Stimulated activated CD4-positive, alpha-beta T cell treated with anti-CD3 and anti-CD28 coated beads, TNF-alpha, amount 100 ng/mL, for 24 hours (primary cell): ENCODE measurements around the gene MCF2L2.
A peak's percentile ranks its signal among the peaks of the same experiment; 100 is the strongest.

Experiments used
- DNase-seq, 3 experiments: peaks; one replicate each; pipeline ENCODE4 v3.0.0-alpha.2; 2020; ENCODE audit warnings: low read depth in 3 of 3

MCF2L2 gene

DNA sequence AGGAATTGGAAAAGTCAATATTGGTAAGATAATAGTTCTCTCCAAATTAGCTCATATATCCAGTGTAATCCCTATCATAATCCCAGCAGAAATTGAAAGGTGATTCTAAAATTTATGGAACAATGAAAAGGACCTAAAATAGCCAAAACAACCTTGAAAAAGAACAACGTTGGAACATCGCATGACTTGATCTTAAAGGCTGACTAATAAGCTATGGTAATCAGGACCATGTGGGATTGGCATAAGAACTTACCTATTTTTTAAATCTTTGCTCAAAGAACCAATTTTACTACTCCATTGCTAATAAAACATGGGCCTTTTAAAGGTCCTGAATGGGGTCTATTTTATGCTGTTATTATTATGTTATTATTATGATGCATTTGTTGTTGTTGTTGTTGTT is 134.5 kb downstream of the MCF2L2 start:
- DNase-seq: no peak

DNA sequence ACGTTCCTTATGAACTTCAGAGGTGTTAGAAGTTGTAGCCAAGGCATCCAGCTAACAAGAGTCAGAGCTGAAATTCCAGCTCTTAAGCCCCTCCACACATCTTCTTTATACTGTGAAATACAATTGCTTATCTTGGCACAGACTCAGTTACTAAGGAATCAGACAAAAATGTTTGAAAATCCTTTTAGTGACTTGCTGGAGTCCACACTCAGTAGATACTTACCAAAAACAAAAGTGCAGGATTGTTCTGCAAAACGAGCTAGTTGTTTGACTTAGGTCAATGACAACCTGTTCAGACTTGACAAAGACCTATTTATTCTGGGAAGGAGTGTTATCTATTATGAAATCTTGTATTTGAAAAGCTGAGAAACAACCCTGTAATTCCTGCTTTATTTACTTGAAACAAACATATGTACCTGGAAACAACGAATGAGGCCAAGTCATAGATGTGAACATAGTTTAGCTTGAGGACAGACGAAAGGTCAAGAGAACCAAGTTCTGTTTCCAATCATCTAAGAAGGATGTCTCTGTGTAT is 136.9 kb downstream of the MCF2L2 start:
- DNase-seq: no peak

DNA sequence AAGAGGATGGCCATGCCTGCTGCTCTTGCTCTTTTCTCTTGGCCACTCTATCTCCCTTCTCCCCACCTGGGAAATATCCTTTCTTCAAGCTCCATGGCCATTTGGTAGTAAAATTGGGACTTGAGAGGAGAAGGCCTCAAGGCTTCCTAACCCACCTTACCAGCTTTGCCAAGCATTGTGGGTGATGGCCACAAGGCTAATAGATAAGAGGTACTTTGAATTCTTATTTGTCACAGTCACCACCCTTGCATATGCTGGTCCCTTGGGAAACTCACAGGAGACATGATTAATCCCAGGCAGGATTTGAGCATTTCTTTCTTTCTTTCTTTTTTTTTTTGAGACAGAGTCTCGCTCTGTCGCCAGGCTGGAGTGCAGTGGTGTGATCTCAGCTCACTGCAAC is 138.2 kb downstream of the MCF2L2 start:
- no peak for DNase-seq

DNA sequence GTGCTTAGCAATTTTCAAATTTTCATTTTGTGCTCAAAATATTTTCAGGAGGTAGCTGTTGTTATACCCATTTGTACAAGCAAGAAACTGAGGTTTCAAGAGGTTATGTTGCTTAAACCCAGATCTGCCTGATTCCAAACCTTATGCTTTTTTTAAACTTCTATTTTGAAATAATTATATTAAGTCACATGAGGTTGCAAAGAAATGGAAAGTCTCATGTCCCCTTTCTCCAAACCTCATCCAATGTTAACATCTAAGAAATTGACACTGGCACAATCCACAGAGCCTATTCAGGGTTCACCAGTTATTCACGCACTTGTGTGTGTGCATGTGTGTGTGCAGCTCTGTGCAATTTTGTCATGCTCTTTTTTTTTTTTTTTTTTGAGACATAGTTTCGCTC is 140.3 kb downstream of the MCF2L2 start:
- no peak for DNase-seq

DNA sequence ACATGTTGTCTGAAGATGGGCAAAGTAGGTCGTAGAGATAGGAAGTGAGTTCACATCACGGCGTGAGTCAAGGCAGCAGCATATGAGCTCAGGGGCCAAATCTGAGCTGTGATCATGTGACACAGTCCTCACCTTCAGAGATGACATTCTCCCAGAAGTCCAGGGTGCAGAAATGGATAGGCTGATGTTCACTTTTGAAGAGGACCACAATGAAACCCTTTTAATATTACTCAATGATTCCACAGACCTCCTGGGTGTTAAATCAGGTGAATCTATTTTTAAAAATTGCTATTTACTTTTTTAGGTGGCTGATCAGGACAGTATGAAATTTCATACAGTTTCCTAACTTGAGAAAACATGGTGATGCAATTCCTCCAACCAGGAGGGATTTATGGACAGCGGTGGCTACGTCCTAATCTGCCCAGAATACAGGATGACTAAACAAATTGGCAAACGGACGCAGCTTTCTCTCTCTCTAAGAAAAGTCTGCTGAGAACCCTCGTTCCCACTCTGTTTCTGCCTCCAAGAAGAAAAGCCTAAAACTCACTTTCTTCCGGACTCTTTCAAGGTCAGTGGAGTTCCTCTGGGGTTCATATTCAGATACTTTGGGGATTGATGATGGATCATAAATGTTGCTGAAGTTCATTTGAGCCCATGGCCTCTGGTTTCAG is 141.0 kb downstream of the MCF2L2 start:
- no peak for DNase-seq

DNA sequence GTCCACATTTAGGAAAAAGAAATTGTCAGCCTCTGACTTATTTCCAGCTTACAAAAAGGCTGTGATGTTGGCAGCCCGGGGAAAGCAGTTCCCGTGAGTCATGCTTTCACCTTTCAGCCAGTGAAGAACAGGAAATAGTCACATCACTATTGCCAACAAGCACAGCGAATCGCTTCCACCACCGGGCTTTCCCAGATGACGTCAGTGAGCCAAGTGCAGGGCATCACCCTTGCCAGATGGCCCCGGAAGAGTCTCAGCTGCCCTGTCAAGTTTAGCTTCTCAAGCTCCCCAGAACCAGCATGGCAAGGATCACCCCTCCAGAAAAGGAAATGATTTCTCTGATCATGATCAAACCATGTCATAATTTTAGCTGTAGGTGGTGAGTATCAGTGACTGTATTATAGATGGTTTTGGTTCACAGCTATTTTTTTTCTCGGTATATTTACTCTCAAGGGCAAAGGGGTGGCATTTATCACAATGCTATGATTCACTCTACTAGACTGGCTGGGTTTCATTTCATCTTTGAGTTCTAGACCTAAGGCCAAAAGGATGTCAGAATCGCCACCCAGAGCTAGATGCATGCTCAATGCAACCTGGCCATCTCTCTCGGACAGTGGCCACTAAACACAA is 142.5 kb downstream of the MCF2L2 start:
- peak; percentile 88 to 94 (median 91) for DNase-seq

DNA sequence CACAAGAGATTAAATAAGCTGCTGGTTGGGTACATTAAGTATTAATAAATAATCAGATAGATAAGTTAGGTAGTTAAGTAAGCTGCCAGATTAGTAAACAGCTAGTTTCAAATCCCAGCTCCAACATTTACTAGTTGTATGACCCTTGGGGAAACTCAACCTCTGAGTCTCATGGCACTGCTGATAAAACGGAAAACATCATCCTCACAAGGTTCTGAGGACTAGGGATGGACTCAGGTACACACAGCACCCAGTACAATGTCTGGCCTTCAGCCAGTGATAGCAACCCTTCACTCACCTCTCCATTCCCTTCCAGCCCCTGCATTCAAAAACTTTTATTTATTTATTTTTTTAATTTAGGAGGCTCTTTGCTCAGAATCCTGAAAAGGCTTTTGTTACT is 143.1 kb downstream of the MCF2L2 start:
- DNase-seq: no peak

DNA sequence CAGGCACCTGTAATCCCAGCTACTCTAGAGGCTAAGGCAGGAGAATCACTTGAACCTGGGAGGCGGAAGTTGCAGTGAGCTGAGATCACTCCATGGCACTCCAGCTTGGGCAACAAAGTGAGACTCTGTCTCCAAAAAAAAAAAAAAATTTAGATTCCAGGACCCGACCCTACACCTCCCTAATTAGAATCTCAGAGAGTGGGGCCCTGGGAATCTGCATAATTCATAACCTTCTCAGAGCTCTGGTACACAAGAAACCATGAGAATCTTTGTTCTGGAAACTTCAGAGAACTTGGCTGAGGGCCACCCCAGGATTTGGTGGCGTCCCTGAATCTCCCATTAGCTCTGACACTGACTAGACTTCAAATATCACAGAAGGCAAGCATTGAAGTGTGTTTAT is 143.8 kb downstream of the MCF2L2 start:
- no peak for DNase-seq

DNA sequence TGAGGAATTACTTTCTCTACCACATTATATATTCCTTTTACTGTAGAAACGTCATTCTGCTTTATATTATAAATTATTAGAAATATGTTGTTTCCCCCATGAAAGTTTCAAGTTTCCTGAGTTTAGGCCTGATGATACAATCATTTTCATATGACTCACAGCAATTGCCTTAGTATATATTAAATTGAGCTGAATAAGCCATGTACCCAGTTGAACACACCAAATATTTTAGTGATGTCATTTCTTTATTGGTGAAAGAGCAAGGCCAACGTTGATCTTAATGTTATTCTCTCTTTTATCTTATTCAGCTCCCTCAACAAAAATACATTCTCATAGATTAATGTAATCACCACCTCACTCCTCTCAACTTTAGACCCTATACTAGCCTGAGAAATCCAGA is 144.5 kb downstream of the MCF2L2 start:
- no peak for DNase-seq

DNA sequence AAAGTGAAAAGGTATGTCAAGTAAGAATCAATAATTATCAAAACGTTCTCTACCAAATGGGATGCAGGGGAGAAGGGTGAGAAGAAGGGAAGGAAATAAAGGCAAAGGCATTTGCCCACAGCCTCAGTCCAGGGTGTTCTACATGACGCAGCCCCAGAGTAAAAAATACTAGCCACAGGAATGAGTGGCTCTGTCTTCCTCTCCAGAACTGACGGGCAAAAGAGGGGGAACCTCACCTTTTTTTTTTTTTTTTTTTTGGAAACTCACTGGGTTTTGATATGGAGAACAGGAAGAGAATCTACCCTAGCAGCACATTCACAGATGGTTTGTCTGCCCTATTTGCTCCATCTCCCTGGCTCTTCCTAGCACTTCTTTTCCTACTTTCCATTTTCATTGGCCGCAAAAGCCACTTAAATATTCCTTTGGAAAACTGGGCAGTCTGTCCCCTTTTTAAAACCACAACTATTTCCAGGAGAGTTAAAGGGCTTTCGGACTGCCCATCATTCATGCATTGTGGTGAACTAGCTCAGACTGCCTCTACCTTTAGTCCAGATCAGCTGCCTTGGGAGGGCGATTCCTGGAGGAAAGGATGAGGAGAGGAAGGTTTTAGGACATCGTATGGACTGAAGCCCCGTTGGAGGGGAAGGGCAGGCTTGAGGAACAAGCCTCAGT is 147.2 kb downstream of the MCF2L2 start:
- DNase-seq: no peak

DNA sequence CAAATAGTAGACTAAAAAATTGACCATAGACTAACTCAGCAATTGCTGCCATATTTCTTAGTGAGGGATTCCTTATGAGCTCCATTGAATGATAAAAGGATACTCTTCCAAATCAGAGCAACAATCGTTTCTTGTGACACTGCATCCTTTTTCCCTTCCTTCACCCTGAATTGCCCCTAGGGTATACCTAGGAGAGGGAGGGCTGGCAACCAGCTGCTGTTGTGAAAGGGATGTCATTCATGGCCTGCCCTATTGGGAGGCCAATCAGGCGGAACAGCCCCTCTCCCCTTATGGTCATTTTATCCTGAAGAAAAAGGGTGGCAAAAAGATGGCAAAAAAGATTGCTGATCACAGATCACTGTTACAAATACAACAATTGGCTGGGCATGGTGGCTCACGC is 149.0 kb downstream of the MCF2L2 start:
- no peak for DNase-seq

DNA sequence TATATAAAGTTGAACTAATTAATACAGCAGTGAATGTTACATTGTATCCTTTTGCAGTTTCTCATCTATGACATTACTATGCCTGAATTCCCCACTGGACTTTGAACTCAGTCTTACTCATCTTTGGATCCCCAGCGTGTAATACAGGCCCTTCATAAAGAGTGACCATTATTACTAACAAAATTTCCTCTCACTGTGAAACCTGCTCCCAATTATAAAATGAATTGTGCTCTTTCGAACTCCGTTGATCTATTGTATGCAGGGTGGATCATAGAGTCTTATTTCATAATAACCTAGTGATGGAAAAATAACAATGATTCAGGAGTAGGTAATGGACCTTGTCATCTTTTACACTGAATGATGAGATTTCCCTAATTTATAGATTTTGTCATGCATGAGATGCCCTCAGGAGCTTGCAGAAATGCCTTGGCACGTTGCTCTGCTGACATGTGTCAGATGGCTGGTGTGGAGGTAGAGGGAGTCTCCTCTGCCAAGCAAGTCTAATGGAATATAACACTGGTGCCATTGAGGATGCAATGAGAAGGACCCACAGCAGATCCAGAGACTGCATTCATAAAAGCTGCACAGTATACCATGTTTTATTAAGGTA is 149.8 kb downstream of the MCF2L2 start:
- DNase-seq: no peak

DNA sequence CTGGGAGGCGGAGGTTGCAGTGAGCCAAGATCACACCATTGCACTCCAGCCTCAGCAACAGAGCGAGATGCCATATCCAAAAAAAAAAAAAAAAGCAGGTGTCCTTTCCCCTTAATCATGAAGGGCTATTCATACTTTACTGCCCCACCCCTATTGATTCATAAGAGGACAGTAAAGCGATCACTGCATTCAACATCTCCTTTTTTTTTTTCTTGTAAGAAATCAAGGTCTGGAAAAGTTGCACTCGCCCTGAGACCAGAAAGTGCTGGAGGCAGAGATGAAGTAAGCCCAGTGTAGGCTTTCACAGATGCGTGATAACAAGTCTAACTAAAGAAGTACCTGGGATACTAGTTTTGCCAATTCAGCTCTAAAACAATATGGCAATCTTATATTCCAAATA is 151.2 kb downstream of the MCF2L2 start:
- DNase-seq: no peak

DNA sequence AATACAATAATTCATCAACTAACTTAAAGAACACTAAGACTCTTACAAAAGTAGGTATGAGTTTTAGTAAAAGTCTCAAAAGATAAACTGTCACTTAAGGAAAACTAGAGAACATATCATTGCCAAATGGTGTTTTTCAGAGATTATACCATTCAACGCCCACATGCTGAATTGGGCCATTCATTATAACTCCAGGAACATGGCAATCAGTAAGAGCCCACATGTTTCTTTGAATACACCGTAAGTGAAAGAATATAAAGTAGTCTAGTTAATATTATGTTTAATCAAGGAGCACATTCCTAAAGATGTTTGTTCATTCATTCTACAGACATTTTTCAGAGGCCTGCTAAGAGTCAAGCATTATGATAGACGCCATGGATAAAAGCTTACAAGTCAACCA is 152.5 kb downstream of the MCF2L2 start:
- no peak for DNase-seq

DNA sequence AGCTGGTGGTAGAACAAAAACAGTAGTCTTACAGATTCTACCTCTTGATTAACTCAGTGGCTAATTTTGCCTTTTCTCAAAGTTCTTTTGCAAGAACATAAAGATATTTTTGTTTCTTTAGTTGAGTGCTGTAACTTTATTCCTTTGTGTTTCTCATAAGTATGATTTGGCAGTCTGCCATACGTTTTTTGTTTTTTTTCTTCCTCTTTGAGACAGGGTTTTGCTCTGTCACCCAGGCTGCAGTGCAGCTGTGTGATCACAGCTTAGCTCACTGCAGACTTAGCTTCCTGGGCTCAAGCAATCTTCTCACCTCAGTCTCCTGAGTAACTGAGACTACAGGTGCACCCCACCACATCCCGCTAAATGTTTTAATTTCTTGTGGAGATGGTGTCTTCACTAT is 153.0 kb downstream of the MCF2L2 start:
- DNase-seq: no peak

DNA sequence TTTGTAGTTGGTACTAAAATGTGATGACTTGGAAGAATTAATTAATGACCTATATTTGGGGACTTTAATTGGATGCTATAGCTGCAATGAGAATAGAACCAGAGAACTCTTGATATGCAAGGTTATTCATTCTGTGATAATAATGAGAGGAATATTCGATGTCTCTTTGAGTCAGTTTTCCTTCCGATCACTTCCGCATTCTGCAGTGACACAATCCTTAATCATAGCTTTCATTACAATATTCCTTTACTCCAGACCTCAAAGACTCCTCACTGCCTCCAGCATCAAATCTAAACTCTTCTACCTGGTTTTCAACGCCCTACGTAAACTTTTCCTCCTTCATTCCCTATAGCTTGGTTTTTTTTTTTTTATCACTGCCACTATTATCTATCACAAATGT is 153.8 kb downstream of the MCF2L2 start:
- no peak for DNase-seq

DNA sequence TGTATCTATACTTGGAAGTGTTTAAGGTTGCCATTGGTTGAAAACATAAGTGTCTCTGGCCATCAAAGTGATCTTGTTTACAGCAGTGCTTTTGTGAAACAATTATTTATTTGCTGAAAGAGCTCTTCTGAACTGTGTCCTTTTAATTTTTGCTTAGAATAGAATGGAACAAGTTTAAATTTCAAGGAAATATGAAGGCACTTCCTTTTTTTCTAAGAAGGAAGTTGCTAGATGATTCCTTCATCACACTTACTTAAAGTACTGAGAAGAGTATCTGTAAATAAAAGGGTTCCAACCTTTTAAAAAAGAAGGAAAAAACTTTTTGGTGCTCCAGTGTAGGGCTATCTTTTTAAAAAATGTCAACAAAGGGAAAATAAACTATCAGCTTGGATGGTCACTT is 155.6 kb downstream of the MCF2L2 start:
- DNase-seq: no peak

DNA sequence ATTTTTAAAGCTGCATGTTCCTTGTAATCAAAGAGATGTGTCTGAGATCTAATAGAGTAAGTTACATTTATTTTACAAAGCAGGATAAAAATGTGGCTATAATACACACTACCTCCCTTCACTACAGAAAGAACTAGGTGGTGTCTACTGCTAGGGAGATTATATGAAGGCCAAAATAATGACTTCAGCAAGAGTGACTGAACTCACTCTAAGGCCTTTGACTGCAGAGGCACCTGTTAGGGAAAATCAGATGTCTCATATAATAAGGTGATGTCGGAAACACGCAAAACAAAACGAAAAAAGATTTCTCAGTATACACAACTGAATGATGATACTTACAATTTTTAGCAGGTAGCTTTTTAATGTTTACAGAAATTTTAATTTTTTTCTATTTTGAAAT is 156.3 kb downstream of the MCF2L2 start:
- no peak for DNase-seq

DNA sequence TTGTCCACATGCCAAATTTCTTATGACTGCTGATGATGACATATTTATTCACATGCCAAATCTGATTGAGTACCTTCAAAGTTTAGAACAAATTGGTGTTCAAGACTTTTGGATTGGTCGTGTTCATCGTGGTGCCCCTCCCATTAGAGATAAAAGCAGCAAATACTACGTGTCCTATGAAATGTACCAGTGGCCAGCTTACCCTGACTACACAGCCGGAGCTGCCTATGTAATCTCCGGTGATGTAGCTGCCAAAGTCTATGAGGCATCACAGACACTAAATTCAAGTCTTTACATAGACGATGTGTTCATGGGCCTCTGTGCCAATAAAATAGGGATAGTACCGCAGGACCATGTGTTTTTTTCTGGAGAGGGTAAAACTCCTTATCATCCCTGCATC is 158.1 kb downstream of the MCF2L2 start:
- no peak for DNase-seq

DNA sequence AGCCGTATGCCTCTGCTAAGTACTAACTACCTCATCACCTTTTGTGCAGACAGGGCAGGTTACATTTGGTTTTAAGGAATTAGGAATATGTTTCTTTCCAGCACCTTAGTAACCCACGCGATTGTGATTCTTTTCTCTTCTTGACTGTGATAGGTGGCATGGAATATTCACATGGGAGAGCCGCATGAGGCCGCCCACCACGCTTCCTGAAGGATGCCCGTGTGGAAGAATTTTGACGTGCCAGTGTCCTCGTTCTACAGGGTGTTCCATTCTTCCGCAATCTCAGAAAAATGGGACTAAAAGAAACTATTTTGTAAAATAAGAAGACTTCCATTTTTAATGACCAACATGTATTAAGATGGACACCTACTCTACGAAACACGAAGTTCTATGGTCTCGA is 159.1 kb downstream of the MCF2L2 start:
- DNase-seq: no peak

DNA sequence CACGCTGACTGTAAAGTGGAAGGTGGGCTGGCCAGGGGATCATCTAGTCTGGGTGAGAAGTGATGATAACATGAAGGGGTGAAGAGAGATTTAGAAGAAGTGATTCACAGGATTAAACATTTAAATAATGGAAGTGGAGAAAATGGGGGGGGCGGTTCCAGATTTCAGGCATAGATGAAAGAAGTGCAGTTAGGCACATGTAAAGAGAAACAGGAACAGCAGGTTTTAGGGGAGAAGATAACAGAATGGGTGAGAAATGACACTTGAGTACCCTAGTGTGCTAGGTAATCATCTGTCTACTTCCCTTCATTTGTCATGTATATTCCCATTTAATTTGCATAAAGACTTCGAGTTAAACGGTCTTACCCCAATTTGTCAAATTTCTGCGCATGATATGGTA is 160.1 kb downstream of the MCF2L2 start:
- peak in 1 of 3 experiments; percentile 14 for DNase-seq

DNA sequence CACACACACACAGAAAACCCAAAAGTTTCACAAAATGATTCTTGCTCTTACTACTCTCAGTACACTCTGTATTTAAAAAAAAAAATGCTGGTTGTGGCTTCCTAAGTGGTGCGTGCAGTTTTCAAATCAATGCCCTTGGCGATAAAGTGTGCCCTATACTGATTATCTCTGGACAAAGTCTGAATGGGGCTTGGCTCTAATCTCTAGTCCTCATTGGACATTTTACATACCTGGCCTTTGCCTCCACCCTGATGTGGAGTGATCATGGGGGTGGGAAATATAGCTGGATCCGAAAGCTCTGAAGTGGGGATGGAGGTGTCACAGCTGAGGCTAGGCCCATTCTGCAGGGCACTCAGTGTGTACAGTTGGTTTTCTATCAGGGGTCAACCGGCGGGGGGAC is 161.3 kb downstream of the MCF2L2 start:
- no peak for DNase-seq

DNA sequence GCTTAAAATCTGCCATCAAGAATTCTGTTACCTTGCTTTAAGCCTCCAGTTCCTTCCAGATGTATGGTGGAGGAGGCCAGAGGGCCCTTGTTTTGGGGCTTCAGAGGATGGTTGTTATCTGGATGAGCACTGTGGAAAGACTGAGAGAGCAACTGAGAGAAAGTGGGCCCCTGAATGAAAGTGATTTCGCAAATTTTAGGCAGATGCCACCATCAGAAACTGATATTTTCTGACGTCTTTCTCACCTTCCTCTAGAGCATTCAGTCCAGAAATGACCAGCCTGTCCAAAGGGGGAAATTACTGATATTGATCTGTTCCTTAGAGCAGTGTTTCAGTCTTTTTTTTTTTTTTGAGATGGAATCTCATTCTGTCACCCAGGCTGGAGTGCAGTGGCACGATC is 162.0 kb downstream of the MCF2L2 start:
- peak in 1 of 3 experiments; percentile 34 for DNase-seq
